GM19467 (cell line): Measurements from ENCODE around the gene ABCB1.

ENCODE experiments used
- ATAC-seq: cut with Tn5 transposase; IDR thresholded peaks from one replicate; pipeline ENCODE4 v1.9.1; 2021; ENCODE audit warnings: mild to moderate bottlenecking, moderate library complexity; ENCODE audit not compliant: unreplicated experiment

Gene ABCB1

DNA sequence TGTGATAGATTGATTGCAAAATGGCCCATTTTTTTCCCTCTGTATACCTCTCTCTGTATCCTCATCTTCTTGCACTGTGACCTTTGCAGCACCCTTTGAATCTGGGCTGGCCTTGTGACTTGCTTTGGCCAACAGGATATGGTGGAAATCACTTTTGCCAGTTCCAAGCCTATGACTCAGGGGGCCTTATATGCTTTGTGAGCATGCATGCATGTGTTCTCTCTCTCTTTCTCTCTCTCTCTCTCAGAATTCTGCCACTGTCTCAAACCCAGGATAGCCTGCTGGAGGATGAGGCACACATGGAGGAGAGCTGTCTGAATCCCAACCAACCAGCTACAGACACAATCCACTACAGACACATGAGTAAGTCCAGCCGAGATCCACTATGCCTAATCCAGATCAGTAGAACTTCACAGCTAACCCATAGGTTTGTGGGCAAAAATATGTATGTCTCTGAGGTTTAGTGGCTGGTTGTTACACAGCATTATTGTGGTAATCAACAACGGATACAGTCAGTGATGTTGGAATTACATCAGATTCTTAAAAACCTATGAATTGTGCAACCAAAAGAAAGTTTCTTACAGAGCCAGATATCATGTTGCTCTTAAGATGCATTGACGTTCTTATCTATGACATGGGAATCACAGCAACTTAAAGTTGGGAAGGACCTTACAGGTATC is 83.4 kb downstream of the ABCB1 start:
- ATAC-seq, result no peak

DNA sequence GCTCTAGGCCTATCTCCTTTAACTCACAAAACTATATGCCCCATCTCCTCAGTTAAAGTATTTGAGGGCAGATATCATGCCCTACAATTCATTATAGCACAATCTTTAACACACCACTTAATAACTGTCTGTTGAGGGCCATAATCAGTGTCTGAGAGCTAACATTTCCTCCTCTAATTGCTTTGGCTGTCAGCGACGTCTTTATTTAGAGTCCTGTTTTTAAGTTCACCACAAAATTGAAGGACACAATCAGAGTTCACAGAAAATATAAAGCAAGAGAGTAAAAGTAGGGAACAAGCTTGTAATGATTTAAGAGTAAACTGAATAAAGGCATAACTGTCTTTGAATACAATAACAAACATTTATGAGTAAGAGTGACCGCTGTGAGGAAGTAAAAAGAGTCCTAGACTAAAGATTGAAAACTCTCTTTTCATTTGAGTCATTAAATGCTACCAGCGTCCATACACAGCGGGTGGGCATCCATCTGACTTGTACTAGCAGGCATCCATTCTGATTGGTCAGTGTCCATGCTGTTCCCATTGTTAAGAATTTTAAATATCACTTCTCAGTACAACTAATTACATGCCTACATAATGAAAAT is 86.8 kb downstream of the ABCB1 start:
- ATAC-seq, result no peak

DNA sequence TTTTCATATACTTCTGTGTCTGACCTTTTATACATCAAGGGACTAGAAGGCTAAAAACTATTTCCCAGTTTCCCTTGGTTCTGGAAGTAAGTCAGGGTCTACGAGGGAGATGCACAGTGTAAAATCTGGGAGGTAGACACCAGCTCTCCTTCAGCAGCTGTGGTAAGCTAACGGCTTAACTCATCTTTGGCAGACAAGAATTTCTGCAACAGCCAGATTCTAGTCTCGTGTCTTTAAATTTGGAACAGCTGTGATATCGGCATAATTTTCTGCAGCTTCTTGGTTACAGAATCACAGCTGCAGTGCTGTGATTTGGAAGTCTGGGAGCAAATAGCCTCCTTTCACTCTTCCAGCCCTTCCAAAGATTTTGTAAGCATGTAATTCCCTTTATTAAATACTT is 87.8 kb downstream of the ABCB1 start:
- no peak for ATAC-seq

DNA sequence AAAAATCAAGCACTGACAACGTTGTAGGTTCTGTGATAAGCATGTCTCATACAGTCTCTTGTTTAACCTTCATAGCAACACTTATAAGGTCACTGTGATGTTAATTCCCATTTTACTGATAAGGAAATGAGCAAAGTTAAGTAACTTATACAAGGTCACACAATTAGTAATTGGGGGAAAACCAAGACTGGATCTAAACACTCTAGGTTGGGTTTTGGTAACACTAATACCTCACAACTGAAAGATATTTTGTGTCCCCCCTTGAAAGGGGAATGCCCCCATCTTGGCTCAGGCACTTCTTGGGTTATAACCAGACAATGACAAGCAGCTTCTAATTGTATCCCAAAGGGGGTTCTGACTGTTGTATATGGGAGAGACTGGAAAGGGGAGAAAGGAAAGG is 89.2 kb downstream of the ABCB1 start:
- no peak for ATAC-seq

GRCh38 chr7:87510411-87510875 is 90.2 kb downstream of the ABCB1 start:
- ATAC-seq, result no peak

GRCh38 chr7:87507446-87507845 is 93.2 kb downstream of the ABCB1 start:
- no peak for ATAC-seq

DNA sequence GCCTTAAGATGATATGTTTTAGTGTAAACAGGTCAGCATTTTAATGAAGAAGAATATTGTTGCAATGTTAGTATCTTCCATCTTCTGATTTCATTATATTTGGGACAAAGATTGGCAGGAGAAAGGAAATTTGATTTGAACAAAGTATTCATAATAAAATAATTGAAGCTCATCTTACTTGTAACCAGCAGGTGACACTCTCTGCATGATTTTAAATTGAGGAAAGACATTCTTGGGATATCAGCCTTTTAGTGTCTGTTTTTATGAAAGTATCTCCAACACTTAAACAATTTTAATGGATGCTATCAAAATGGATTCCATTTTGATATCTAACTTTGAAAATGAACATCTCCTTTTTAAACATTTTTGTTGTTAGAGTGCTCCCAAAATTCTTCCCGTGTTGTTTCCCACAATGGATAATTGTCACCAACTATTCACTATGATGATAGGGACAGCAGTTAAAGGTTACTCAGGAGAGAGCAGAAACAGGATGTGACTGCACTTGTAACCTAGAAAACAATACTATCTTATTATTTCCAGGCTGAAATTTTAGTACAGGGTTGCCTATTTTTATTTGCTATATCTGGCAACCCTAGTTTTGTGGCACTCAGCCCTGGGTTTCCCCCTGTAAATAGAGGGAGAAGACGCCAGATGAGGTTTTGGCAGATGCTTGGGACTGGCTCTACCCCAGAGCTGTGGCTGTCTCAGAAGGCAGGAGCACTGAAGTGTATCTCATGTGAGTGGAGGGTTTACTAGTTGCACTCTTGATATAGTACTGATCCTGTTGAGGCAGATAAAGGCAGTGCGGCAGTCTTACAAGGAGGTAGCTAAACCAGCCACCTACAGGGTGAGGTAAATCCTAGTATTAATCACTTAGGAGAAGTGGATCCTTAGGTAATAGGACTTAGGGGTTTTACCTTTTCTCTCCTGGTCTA is 94.2 kb downstream of the ABCB1 start:
- ATAC-seq, result no peak

DNA sequence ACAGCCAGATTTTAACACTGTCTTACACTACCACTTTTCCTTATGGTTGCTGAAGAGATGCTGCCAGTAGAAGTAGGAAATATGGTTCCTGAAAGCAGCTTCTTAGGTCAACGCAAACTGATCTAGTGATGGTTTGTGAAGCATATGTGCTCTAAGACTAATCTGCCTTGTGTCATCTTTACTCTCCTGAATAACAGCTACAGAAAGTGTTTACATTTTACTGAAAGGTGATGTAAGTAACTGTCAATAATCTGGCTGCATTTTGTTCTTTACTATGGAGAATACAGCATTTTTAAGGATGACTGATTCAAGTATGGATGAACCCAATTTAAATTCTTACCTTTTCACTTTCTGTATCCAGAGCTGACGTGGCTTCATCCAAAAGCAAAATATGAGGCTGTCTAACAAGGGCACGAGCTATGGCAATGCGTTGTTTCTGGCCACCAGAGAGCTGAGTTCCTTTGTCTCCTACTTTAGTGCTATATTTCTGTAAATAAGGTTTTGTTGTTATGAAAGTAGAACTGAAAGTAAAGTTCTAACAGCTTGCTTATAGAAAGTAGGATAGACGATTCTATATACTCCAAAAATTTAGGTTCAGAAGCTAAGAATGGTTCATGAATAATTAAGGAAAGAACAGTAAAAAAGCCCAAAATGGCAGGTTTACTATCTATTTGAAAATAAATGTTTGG is 95.0 kb downstream of the ABCB1 start:
- ATAC-seq, result no peak

- ATAC-seq, result no peak
Observed at GRCh38 chr7:87505122-87505521, 95.6 kb downstream of the ABCB1 start.

GRCh38 chr7:87499494-87499893 is 101.2 kb downstream of the ABCB1 start:
- no peak for ATAC-seq

DNA sequence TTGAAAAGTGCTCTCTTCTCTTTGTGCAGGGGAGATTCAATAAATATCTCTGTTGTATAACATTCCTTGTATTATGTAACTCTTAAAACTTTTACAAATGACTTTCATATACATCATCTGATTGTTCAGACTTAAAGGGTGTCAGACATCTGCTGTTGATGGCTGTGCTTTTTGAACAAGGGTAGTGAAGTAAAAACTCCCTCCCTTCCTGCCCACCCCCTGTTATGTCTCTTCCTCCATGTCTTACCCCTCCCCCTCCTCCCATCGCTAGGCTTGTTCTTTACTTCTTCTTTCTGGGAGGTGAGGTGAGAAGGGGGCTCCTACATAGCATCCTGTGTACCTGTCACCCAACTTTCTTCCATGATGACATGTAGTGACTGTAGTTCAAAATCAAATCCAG is 101.8 kb downstream of the ABCB1 start:
- no peak for ATAC-seq

DNA sequence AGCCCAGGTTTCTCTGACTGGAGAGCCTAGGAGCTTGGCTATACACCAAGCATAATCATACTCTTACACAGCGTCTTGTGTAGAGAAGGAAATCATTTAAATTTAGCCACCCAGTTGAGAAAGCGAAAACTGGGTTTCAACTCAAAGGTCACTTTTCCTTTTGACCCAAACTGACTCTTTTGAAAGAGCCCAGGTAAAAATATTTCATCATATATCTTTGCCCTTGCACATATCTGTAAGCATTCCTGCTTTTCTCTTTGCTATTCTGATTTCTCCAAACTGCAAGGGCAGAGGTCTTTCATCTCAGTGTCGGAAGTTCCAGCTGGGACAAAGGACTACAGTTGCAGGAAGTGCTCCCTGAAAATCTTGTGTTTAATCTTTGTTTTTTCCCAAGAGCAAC is 103.2 kb downstream of the ABCB1 start:
- no peak for ATAC-seq

DNA sequence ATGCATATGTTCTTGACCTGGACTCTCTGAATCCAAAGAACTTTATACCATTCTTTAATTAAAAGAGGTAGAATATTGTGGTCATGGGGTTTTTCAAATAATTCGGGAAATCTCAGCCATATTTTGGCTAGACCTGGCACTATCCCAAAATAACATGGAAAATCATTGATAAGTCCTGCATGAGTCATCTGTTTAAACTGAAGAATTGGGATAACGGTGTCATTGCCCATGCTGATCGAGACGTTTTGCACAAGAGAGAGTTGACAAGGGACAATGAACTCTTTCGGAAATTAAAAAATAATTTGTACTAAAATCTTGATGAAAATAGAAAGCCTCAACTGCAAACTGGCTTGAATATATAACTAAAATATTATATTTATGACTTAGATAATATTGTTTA is 105.3 kb downstream of the ABCB1 start:
- ATAC-seq, result no peak

DNA sequence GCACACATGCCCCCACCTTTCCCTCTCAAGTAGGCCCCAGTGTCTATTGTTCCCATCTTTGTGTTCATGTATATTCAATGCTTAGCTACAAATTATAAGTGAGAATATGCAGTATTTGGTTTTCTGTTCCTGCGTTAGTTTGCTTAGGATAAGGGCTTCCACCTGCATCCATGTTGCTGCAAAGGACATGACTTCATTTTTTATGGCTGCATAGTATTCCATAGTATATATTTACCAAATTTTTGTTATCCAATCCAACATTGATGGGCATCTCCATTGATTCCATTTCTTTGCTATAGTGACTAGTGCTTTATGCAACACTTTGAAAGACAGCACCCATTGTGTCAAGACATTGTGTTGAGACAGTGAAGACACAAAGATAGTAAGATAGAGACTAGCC is 106.2 kb downstream of the ABCB1 start:
- no peak for ATAC-seq

GRCh38 chr7:87483131-87483530 is 117.6 kb downstream of the ABCB1 start:
- no peak for ATAC-seq

DNA sequence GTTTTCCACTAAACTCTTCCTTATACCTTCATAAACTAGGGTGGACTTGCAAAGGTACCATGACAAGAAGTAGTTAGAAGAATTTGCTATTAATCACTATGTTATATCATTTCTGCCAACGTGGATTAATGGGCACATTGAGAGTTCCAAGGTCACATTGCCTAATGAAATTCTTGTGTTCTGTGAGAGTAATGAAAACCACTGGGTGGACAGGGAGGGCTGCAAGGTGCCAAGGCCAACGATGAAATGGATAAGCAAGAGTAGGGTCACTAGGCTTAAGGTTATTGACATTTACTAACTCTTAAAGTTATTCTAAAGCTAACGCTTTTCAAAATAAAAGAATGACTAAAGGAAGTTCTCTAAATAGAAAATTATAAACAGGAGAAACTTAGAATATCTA is 118.6 kb downstream of the ABCB1 start:
- no peak for ATAC-seq

- ATAC-seq, result no peak
Observed at GRCh38 chr7:87480386-87480785, 120.3 kb downstream of the ABCB1 start.

DNA sequence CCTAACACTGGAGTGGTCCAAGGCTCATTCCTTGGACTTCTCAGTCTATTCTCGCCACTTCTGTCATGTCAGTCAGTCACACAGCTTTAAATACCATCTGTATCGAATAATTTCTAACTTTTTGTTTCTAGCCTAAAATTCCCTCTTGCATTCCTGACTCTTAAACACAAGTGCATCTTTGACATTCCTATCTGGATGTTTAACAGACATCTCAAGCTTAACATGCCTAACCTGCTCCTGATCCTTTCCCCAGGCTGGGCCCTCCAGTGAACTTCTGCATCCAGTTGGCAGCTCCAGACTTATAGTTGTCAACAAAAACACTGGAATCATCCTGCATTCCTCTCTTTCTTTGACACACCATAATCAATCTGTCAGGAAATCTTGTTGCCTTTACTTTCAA is 120.7 kb downstream of the ABCB1 start:
- no peak for ATAC-seq

GRCh38 chr7:87476179-87476557 is 124.5 kb downstream of the ABCB1 start:
- no peak for ATAC-seq

DNA sequence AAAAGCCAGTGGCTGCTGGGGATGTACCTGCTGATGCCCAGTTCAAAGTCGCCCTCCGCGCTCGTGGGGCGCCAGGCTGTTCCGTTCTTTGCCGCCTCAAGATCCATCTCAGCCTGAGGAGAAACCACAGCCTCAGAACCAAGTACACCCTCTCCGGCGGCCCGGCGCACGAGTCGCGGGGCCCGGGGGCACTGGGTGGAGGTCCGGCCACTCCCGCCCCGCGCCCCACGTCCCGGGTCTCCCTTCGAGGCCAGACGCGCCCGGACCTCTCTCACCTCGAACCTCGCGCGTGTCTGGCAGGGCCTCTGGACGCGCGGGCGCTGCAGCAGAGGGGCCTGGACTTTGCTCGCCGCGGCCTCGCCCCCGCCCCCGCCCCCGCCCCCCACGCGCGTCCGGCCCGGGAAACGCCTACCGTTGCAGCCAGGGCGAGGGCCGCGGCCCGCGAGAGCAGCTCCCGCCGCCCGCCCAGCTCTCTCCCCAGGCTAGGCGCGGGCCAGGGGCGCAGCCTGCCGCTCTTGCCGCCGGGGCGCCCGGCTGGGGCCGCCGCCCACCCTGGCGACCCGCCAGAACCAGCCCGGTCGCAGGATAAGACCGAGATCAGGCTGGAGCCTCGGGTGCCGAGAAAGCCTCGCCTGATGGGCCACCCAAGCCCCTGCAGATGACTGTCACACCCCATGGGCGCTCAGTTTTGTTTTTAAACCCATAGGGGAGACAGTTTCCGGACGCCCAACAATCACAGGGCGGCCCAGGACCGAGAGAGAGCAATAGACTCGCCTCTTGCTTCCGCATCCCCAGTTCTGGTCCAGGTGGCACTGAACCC is 125.1 kb downstream of the ABCB1 start, which contains the start of gene ABCB4:
ABCB4 (minus strand) TSS at position 322 of the 820 bp plus-strand sequence; CDS start at position 107, 215 bp downstream.
- ATAC-seq, result peak; percentile 27
